GM19372 (cell line): ENCODE measurements around the gene MOXD1.
"Not testable (repeated sequence)": the region's sequence is repeated elsewhere in the genome, so short reads cannot be mapped to it uniquely, and the experiment has no call there.

Source experiments
- ATAC-seq: cut with Tn5 transposase; IDR thresholded peaks from one replicate; pipeline ENCODE4 v1.9.1; 2021; ENCODE audit warnings: mild to moderate bottlenecking, low read depth, moderate library complexity; ENCODE audit not compliant: unreplicated experiment

MOXD1 gene

DNA sequence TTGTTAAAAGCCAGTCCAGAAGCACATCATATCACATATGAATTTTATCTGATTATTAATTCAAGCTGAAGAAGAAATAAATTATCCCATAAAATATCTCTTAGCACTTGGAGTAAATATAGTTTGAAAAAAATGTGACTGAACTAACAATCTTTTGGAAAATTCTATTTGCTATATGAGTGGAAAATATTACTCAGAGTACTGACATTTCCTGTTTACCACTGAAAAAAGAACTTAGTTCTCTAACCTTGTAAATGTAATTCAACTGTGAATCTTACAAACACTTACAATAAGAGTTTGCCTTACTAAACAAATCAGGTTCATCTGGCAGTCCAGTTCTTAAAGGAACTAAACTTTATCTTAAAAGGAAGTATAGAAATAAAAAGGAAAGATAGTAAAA lies 44.2 kb downstream of the MOXD1 start:
- no peak for ATAC-seq

DNA sequence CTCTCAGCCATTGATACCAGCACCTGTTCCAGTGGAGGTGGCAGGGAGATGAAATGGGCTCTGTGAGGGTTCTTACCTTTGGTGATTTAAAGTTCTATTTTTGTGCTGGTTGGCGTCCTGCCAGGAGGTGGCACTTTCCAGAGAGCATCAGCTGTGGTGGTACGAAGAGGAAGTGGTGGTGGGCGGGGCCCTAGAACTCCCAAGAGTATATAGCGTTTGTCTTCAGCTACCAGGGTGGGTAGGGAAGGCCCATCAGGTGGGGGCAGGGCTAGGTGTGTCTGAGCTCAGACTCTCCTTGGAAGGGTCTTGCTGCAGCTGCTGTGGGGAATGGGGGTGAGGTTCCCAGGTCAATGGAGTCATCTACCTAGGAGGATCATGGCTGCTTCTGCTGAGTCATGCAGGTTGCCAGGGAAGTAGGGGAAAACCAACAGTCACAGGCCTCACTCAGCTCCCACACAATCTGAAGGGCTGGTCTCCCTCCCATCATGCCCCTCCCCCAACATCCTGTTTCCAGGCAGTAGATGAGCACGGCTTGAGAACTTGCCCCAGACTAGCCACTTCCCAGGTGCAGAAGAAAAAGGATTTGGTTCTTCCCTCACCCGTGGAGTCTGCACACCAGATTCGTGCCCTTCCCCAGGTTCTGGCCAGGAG lies 46.6 kb downstream of the MOXD1 start:
- ATAC-seq, result no peak

DNA sequence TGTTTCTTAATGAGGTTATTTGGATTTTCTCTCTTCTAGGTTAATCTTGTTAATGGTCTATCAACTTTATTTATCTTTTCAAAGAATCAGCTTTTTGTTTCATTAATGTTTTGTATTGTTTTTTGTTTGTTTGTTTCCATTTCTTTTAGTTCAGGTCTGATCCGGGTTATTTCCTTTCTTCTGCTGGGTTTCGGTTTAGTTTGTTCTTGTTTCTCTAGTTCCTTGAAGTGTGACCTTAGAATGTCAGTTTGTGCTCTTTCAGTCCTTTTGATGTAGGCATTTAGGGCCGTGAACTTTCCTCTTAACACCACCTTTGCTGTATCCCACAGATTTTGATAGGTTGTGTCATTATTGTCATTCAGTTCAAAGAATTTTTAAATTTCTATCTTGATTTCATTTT lies 49.3 kb downstream of the MOXD1 start:
- ATAC-seq, result not testable (repeated sequence)

DNA sequence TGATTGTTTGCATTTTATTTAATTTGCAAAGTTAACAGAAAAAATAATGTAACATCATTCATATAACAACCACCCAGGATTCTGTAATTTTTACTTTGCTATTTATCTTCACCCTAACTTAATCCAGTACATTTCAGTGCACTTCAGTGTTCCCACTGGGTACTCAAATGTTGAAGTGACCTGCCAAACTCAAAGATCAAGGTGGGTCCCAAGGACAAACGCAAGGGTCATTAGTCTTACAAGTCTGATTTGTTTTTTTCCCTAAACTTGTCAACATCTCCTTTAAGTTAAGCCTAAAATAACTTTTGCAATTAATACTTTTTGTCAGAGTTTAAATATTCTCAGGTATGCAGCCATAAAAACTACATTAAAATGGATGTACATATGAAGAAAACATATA lies 53.0 kb downstream of the MOXD1 start:
- ATAC-seq, result no peak

DNA sequence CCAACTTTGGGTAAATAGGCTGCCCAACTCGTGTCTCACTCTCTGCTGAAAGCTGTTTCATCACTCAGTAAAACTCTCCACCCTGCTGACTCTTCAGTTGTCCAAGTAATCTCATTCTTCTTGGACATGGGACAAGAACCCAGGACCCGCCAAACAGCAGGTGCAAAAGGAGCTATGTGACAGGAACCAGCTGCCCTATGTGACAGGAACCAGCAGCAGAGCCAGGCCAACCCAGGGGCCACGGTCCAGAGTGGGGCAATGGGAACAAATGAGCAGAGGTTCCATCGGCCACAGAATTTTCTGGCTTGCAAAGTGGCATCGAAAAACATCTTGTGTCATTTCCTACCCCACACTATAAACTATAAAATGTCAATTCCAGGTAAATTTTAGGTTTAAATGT lies 56.5 kb downstream of the MOXD1 start:
- no peak for ATAC-seq

DNA sequence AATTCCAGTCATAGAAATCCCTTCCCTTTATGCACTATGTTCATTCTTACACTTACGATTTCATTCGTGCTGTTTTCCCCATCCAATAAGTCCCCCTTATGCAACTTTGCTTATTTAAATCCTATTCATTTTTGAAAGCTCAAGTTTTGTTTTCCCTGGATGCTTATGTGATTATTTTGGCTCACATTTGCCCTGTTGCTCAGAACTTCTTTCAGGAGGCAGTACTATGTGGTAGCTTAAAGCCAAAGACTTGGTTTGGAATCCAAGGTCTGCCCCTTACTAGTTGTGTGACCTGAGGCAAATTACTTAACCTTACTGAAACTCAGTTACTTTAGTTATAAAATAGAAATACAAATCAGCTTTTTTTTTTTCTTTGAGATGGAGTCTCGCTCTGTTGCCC lies 59.6 kb downstream of the MOXD1 start:
- no peak for ATAC-seq

DNA sequence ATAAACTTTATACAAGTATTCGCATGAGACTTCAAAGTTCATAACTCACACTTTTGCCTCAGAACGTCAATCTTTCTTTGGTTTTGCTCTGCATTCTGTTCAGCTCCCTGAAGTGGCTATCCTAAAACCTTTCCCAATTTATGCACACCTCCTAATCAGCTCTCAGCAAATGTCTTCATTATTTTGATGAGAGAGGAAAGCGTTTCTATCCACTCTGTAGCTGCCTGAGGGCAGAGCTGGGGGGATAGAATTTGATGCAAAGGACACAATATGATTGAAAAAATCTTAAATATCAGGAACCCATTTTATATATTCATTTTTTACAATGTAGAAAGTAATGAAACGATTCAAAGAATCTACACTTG lies 66.8 kb downstream of the MOXD1 start:
- no peak for ATAC-seq

DNA sequence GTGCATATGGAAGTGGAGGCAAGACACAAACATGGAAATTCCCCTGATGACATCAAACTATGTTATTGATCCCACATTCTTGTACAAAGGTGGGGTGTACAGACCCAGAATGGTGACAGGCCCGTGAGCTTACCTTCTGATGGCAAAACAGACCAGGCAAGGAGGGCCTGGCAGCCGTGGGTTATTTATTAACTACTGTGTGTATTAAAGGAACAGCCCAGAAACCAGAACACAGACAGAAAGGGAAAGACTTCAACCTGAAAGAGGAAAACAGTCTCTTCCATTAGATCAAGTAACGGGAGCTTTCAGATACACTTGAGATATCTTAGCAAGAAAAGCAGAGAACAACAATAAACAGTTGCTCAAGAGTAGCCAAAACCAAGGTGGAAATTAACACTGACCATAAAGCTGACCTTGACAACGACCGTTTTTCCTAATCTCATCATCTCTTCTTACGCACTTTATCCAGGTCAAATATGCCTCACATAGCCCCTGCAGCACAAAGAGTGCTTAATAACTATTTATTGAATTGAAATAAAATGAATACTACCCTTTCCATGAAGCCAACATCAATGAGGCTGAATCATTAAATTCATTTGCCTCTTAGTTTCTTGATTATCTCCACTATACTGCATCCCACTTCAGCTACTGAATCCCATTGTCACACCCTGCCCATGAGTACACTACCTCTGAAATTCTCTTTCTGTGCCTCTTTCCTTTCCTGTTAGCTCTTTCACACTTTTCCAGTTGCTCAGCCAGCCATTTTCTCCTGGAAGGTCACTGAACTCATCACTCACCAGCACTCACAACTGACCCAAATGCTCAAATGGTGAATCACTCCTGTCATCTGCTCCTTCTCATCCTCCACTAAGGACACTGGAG lies 67.4 kb downstream of the MOXD1 start:
- ATAC-seq, result no peak

DNA sequence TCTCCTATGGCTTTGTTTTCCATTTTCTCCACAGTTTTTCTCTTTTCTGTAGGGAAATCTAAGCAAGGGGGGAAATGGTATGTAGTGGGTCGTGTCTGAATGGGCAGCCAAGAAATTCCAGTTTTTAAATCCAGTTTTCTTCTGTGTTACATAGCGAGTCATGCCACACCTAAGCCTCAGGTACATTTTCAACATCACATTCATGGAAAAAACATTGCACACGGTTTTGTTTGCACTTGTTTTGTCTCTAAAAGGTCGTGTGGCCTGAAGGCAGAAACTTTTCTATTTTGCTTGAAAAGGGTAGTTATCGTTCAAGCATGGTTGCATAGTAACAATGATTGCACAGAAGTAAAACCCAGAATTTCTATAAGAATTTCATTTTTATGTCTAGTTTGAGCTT lies 70.5 kb downstream of the MOXD1 start:
- no peak for ATAC-seq

DNA sequence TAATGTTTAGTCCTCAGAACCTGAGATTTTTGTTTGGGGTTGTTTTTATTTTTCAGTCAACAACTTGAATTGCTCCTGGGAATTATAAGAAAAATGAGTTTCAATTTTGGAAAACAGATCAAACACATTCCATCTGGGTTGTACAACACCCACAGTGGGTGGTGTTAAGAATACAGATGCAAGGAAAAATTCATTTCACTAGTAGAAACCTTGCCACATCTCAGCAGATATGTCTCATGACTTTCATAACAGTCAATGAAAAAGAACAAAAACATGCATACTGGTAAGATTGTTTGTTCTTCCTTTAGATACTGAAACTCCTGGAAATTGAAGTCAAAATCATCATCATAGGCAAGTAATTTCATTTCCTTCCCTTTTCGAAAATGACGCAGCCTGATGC lies 78.9 kb downstream of the MOXD1 start:
- no peak for ATAC-seq

DNA sequence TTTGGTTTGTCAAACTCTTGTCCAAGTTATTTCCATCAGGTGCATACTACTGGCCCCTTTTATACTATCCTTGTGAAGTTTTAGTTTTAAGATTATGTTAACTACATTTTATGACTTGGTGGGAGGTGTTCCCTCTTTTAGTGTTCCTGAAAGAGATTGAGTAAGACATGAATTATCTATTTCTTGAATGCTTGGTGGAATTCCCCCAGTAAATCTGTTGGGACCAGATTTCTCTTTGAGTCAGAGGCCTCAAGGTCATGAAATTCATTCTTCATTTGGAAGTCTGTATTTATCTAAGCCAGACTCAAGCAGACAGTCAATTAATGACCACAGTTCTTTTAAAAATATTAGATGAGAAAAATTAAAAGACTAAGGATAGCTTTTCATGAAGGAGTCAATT lies 81.3 kb downstream of the MOXD1 start:
- no peak for ATAC-seq

DNA sequence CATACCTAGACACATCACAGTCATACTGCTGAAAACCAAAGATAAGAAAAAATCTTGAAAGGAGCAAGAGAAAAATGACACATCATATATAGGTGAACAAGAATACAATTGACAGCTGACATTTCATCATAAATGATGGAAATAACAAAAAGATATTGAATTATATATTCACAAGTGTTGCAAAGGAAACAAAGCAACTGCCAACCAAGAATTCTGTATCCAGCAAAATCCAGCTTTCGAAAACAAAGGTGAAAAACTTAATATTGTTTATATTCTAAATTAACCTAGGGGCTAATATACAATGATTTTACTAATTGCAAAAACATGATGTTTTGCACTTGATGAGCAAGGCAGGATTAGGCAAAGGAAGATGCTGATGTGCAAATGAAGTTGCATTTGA lies 84.3 kb downstream of the MOXD1 start:
- no peak for ATAC-seq

DNA sequence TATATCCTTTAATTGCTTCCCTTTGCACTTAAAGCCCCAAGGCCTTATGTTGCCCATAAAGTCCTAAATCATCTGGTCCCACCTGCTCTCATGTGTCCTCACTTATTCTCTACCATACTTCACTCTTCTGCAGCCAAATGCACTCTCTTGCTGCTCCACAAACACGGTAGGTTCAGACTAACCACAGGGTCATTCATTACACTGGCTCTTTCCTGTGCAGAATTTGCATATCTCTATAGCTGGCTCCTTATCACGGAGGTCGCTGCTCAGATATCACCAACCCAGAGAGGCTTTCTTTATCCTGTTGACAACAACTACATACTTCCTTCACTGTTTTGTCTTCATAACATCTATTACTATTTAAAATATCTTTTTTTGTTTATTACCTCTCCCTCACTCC lies 86.8 kb downstream of the MOXD1 start:
- ATAC-seq, result peak; percentile 72

DNA sequence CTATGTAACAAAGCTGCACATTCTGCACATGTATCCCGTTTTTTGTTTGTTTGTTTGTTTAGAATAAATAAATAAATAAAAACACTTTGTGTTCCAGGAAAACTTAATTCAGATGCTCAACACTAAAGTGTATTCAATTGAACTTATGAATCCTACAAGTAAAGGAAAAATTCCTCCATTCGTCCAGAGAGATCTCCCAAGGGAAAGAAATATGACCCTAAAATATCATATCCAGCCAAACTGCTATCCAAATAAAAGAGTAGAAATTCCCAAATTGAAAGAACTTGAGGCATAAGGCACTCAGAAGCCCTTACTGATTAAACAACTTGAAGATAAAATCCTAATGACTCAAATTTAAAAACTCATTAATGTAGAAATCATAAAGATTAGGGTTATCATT lies 90.4 kb downstream of the MOXD1 start:
- no peak for ATAC-seq

DNA sequence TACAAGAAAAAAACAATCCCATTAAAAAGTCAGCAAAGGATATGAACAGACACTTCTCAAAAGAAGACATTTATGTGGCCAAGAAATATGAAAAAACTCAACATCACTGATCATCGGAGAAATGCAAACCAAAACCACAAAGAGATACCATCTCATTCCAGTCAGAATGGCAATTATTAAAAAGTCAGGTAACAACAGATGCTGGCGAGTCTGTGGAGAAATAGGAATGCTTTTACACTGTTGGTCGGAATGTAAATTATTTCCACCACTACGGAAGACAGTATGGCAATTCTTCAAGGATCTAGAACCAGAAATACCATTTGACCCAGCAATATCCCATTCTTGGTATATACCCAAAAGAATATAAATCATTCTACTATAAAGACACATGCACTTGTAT lies 91.1 kb downstream of the MOXD1 start:
- ATAC-seq, result not testable (repeated sequence)

DNA sequence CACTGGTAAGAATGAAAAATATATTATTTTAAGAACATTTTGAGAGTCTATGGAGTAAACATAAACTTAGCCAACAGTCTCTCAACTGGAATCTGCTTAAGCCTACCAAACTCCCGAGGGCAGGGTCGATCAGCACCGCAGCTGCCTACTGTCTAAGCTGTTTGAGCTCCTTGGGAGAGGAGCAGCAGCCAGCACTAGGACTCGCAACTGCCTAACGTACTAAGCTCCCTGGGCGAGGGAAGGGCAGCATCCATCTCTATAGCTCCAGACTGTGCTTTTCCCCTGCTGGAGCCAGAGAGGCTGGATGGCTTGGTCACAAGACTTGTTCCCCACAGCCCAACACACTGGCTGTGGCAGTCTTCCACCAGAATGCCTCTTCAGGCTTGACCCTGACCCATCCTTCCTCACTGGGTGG lies 96.4 kb downstream of the MOXD1 start:
- no peak for ATAC-seq

DNA sequence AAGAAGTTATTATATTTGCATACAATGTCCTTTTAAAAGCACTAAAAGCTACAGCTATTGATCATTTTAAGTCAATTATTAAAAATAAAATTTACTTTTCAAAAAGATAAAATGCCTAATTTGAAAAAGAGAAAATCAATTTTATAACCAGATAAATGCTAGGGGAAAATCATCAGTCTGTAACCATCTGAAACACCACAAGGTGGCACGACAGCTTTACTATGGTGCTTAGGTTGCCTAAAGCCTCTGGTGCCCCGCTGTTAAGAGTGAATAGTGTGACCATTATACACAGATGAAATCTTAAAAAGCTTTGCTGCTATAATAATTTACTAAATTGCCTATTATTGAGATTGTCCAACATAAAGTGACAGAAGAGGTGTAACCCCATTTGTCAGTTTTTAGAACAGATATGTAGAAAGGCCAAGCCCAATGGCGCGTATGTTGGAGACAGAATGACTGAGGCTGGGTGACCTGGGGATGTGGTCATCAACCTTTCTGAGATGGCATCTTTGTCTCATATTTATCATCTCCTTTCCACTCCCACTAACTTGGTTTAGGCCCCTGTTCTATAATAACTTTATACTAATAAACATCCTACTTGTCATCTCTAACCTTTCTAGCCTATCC lies 100.8 kb downstream of the MOXD1 start:
- ATAC-seq, result peak; percentile 75

DNA sequence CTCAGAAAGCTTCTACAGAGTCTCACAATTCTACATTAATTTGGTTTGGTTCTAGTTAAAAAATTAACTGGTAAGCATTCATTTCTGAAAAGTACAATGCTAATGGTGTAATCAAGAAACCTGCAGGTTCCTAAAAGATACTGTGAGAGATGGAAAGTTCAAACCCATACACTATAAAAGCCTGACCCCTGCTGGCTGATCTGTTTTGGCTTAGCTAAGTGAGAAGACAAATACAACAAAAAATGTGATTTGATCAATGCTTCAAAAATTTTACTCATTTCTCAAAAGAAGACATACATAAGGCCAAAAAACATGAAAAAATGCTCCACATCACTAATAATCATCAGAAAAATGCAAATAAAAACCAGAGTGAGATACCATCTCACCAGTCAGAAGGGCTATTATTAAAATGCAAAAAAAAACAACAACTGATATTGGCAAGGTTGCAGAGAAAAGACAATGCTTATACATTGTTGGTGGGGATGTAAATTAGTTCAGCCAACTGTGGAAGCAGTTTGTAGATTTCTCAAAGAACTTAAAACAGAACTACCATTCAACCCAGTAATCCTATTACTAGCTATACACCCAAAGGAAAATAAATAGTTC lies 102.8 kb downstream of the MOXD1 start:
- no peak for ATAC-seq

DNA sequence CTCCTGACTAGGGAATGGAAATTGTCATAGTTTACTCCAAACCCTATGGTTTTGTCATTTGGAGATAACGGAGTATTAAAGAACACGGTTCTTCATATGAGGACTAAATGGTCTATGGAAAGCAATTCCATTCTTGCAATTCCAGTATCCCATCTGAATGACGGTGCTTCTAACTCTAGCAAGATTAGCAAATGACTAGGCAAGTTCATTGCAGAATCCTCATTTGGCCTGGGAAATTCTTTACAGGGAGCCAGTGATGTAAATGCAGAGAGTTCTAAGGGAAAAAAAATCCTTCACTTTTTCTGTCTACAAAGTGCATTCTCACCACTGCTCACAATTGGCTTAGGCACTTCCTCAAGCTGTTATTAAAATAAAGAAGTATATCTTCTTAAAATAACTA lies 111.5 kb downstream of the MOXD1 start:
- no peak for ATAC-seq

DNA sequence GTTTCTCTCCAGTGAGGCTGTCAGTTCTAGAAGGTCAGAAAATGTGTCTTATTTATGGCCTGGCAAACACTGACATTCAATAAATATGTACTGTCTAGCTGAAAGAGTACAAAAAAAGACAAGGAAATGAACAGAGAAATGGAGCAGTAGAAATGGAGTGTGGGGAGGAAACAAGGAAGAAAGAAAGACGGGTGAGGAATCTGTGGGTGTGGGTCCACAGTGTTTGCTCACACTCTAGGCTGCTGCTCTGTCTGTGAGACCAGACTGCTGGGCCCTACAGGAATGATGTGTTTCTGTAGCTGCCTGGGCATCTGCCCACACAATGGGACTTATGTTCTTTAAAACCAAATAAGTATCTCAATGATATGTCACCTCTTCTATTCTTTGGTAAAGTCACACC lies 114.2 kb downstream of the MOXD1 start:
- ATAC-seq, result no peak

DNA sequence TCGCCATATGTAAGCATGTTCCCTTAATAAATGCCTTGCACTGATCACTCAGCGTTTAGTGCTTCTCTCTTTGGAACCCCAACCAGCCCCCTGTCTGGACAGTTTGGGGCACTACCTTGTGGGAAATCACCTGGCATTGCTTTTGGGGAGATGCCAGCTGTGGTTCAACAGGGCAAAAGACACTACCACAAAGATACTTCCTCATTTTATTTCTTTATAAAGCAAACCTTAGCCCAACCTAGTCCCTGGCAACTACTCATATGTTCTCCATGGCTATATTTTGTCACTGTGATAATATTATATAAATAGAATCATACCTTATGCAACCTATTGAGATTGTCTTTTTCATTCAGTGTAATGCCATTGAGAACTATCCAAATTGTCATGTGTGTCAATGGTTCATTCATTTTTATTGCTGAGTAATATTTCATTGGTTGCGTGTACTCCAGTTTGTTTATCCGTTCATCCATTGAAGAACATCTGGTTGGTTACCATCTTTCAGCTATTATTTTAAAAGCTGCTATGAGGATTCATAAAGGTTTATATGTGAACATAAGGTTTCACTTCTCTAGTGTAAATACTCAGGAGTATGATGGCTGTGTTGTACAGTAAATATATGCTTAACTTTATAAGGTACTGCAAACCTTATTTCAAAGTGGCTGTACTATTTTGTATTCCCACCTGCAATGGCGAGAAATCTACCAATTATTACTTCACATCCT lies 114.8 kb downstream of the MOXD1 start:
- ATAC-seq, result no peak
